Mucosa of rectum (tissue), 2 donors: ENCODE measurements around the gene RPS16.
"Not testable (repeated sequence)": the region's sequence is repeated elsewhere in the genome, so short reads cannot be mapped to it uniquely, and the experiment has no call there.

Experiments used
- H3K27ac ChIP-seq, 2 donors: one replicate each; pipeline ENCODE4 v1.7.0; 2013; ENCODE audit warnings: inconsistent platforms in 2 of 2, low read depth in 2 of 2, low read length in 2 of 2
- H3K27me3 ChIP-seq, 2 donors: one replicate each; pipeline ENCODE4 v1.7.0; 2013; ENCODE audit warnings: low read length in 2 of 2; ENCODE audit not compliant: control insufficient read depth in 2 of 2, insufficient read depth in 2 of 2
- H3K36me3 ChIP-seq, 2 donors: one replicate each; pipeline ENCODE4 v1.7.0; 2013; ENCODE audit warnings: low read length in 2 of 2; ENCODE audit not compliant: control insufficient read depth in 2 of 2, insufficient read depth in 2 of 2
- H3K4me1 ChIP-seq, 2 donors: one replicate each; pipeline ENCODE4 v1.7.0; 2013; ENCODE audit warnings: low read length in 2 of 2, mild to moderate bottlenecking in 1 of 2; ENCODE audit not compliant: control insufficient read depth in 2 of 2, insufficient read depth in 2 of 2
- H3K4me3 ChIP-seq, 2 donors: one replicate each; pipeline ENCODE4 v1.7.0; 2013; ENCODE audit warnings: low read length in 2 of 2
- H3K9ac ChIP-seq, 2 donors: one replicate each; pipeline ENCODE4 v1.7.0; 2013; ENCODE audit warnings: low read length in 2 of 2, low read depth in 1 of 2, mild to moderate bottlenecking in 1 of 2
- H3K9me3 ChIP-seq, 2 donors: one replicate each; pipeline ENCODE4 v1.7.0; 2013; ENCODE audit warnings: low read length in 2 of 2; ENCODE audit not compliant: control insufficient read depth in 2 of 2
- donor health status: healthy.
- donor health status: Normal muscosa, but diverticular disease.

RPS16 gene

GRCh38 chr19:39435499-39436349, at the start of gene RPS16:
TSS of gene RPS16 (minus strand) at chr19:39435949. CDS start at chr19:39435895, 54 bp downstream.
- Histone ChIP-seq H3K9ac (peak within 1 kb of the TSS; percentile 77 to 98), H3K27me3 (no peaks in the 10 kb centered on the region), H3K9me3 (no peaks in the 10 kb centered on the region), H3K27ac (peak within 1 kb of the TSS; percentile 73 to 90), H3K36me3 (peaks cover 22 to 26% of the 10 kb centered on the region in 2 donors), H3K4me1 (peaks cover 18 to 24% of the 10 kb centered on the region in 2 donors), H3K4me3 (peak within 1 kb of the TSS; percentile 97)

- Histone ChIP-seq H3K4me1 (peaks cover 13 to 14% of the 10 kb centered on the region in 2 donors), H3K9ac (no peak overlapping the region), H3K36me3 (peaks cover 7 to 20% of the 10 kb centered on the region in 2 donors), H3K9me3 (no peaks in the 10 kb centered on the region), H3K27ac (no peak overlapping the region), H3K4me3 (no peak overlapping the region), H3K27me3 (no peaks in the 10 kb centered on the region)
Observed at GRCh38 chr19:39483141-39483540, 47.4 kb upstream of the RPS16 start.

GRCh38 chr19:39481676-39482075, 45.9 kb upstream of the RPS16 start:
- Histone ChIP-seq H3K9me3 (no peaks in the 10 kb centered on the region), H3K4me3 (peak overlapping the region; percentile 96 to 98), H3K9ac (peak overlapping the region; percentile 87 to 95), H3K27me3 (no peaks in the 10 kb centered on the region), H3K4me1 (peaks cover 13 to 14% of the 10 kb centered on the region in 2 donors), H3K27ac (no peak overlapping the region), H3K36me3 (peaks cover 3 to 14% of the 10 kb centered on the region in 2 donors)

GRCh38 chr19:39481229-39481545, 45.4 kb upstream of the RPS16 start:
- Histone ChIP-seq H3K9ac (peak overlapping the region; percentile 87 to 95), H3K9me3 (no peaks in the 10 kb centered on the region), H3K4me1 (peaks cover 13 to 14% of the 10 kb centered on the region in 2 donors), H3K27ac (peak overlapping the region in 1 of 2 donors; percentile 74), H3K36me3 (peaks cover 3 to 13% of the 10 kb centered on the region in 2 donors), H3K27me3 (no peaks in the 10 kb centered on the region), H3K4me3 (peak overlapping the region; percentile 96 to 98)

GRCh38 chr19:39480337-39481228, 44.8 kb upstream of the RPS16 start, which contains the start of gene TIMM50:
TSS of gene TIMM50 (plus strand) at chr19:39480838. CDS start at chr19:39480854, 16 bp downstream.
- peaks cover 8 to 15% of the 10 kb centered on the region in 2 donors for H3K36me3 ChIP-seq
- H3K27me3 ChIP-seq: no peaks in the 10 kb centered on the region

GRCh38 chr19:39479916-39480315, 44.2 kb upstream of the RPS16 start:
- peaks cover 13 to 14% of the 10 kb centered on the region in 2 donors for H3K4me1 ChIP-seq

More at GRCh38 chr19:39480337-39481228, 44.8 kb upstream of the RPS16 start, which contains the start of gene TIMM50:
- Histone ChIP-seq H3K9ac (peak within 1 kb of the TSS; percentile 87 to 95), H3K27ac (peak within 1 kb of the TSS; percentile 73 to 74), H3K4me1 (peaks cover 13 to 14% of the 10 kb centered on the region in 2 donors), H3K4me3 (peak within 1 kb of the TSS; percentile 96 to 98), H3K9me3 (no peaks in the 10 kb centered on the region)

GRCh38 chr19:39479319-39479801, 43.6 kb upstream of the RPS16 start:
- Histone ChIP-seq H3K36me3 (peaks cover 14 to 19% of the 10 kb centered on the region in 2 donors), H3K4me1 (peaks cover 13 to 14% of the 10 kb centered on the region in 2 donors)
- H3K9ac ChIP-seq, H3K27me3 ChIP-seq, H3K9me3 ChIP-seq, H3K27ac ChIP-seq, H3K4me3 ChIP-seq: not testable (repeated sequence)

More at GRCh38 chr19:39479916-39480315, 44.2 kb upstream of the RPS16 start:
- Histone ChIP-seq H3K9ac (peak overlapping the region in 1 of 2 donors; percentile 87), H3K27ac (peak overlapping the region; percentile 73 to 74), H3K4me3 (peak overlapping the region; percentile 96 to 98), H3K36me3 (peaks cover 8 to 13% of the 10 kb centered on the region in 2 donors), H3K9me3 (no peaks in the 10 kb centered on the region), H3K27me3 (no peaks in the 10 kb centered on the region)

- H3K27me3 ChIP-seq: no peaks in the 10 kb centered on the region
- H3K36me3 ChIP-seq: peaks cover 45 to 52% of the 10 kb centered on the region in 2 donors
- no peak overlapping the region for H3K9ac ChIP-seq
- no peak overlapping the region for H3K4me3 ChIP-seq
- no peaks in the 10 kb centered on the region for H3K9me3 ChIP-seq
- peaks cover 3 to 4% of the 10 kb centered on the region in 2 donors for H3K4me1 ChIP-seq
- no peak overlapping the region for H3K27ac ChIP-seq
Observed at GRCh38 chr19:39475748-39476147, 40.0 kb upstream of the RPS16 start.

- Histone ChIP-seq H3K9me3 (no peaks in the 10 kb centered on the region), H3K4me3 (no peak overlapping the region), H3K9ac (no peak overlapping the region), H3K4me1 (no peaks in the 10 kb centered on the region), H3K36me3 (peaks cover 61 to 68% of the 10 kb centered on the region in 2 donors), H3K27me3 (no peaks in the 10 kb centered on the region), H3K27ac (no peak overlapping the region)
Observed at GRCh38 chr19:39474139-39474620, 38.4 kb upstream of the RPS16 start.
